Transverse colon (tissue), 4 donors: ENCODE results near the gene TNRC6A.

Source experiments
- POLR2AphosphoS5 ChIP-seq, 3 donors: sonication (generic); formaldehyde crosslinking; IDR thresholded peaks; one replicate each; pipeline ENCODE4 v1.6.1; 2016; ENCODE audit warnings: antibody characterized with exemption in 3 of 3
- TF ChIP-seq, protein P1 (sequence below), 5 experiments: fragments of 200-600 bp in 3 of 5; fragments of 450-650 bp in 2 of 5; sonication (generic) in 3 of 5; IDR thresholded peaks; 1 replicate in 2 of 5; 2 replicates in 3 of 5; pipeline ENCODE4 v1.5.1; 2016 to 2017; ENCODE audit warnings: antibody characterized with exemption in 5 of 5, inconsistent platforms in 3 of 5, mild to moderate bottlenecking in 2 of 5, moderate library complexity in 1 of 5

DNA sequence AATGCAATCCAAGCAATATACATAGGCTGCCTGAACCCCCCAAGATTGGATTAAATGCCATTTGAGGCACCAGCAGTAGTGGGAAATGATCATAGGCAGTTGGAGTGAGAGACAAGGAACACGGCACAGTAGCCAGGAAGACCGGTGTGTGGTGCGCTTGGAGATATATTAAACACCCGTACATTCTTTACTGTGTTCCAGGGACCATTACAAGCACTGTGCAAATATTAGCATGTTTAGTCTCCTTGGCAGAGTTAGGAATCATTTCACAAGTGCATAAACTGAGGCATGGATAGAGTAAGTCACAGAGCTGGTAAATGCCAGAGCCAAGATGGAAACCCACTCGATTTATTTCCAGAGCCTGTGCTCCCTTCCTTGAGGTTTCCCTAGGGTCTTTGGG lies 31.1 kb upstream of the TNRC6A start:
- TF ChIP-seq, protein P1, sequence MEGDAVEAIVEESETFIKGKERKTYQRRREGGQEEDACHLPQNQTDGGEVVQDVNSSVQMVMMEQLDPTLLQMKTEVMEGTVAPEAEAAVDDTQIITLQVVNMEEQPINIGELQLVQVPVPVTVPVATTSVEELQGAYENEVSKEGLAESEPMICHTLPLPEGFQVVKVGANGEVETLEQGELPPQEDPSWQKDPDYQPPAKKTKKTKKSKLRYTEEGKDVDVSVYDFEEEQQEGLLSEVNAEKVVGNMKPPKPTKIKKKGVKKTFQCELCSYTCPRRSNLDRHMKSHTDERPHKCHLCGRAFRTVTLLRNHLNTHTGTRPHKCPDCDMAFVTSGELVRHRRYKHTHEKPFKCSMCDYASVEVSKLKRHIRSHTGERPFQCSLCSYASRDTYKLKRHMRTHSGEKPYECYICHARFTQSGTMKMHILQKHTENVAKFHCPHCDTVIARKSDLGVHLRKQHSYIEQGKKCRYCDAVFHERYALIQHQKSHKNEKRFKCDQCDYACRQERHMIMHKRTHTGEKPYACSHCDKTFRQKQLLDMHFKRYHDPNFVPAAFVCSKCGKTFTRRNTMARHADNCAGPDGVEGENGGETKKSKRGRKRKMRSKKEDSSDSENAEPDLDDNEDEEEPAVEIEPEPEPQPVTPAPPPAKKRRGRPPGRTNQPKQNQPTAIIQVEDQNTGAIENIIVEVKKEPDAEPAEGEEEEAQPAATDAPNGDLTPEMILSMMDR (IDR thresholded peaks at IDR 0.05): no peak
- TF ChIP-seq POLR2AphosphoS5 (IDR thresholded peaks at IDR 0.05): no peak
